HTR-8/SVneo (cell line): ENCODE measurements around the gene NBEA.
"Not testable (repeated sequence)": the region's sequence is repeated elsewhere in the genome, so short reads cannot be mapped to it uniquely, and the experiment has no call there.

ENCODE experiments used
- DNase-seq: peaks from one replicate; pipeline ENCODE4 v3.0.0; 2011; ENCODE audit warnings: low spot score, mixed read lengths; ENCODE audit not compliant: insufficient read length
- FAIRE-seq: peaks from 2 replicates; lab custom pipeline; 2011; peaks lifted over from hg19 to GRCh38; lab: Jason Lieb, UNC

The NBEA gene

GRCh38 chr13:35354285-35354684, 412.2 kb downstream of the NBEA start:
- DNase-seq, result no peak

GRCh38 chr13:35354882-35355281, 412.8 kb downstream of the NBEA start:
- no peak for FAIRE-seq
- no peak for DNase-seq

More at GRCh38 chr13:35354285-35354684, 412.2 kb downstream of the NBEA start:
- no peak for FAIRE-seq

GRCh38 chr13:35356572-35356971, 414.5 kb downstream of the NBEA start:
- DNase-seq (no peak), FAIRE-seq (no peak)

GRCh38 chr13:35365883-35366282, 423.8 kb downstream of the NBEA start:
- FAIRE-seq (no peak), DNase-seq (no peak)

GRCh38 chr13:35367586-35367985, 425.5 kb downstream of the NBEA start:
- no peak for FAIRE-seq
- no peak for DNase-seq

GRCh38 chr13:35378939-35379338, 436.9 kb downstream of the NBEA start:
- DNase-seq (no peak), FAIRE-seq (no peak)

- no peak for FAIRE-seq
- DNase-seq, result no peak
These were observed 437.6 kb downstream of the NBEA start for GRCh38 chr13:35379663-35380062.

- DNase-seq (no peak), FAIRE-seq (no peak)
These were observed 445.7 kb downstream of the NBEA start for GRCh38 chr13:35387682-35388250.

DNA sequence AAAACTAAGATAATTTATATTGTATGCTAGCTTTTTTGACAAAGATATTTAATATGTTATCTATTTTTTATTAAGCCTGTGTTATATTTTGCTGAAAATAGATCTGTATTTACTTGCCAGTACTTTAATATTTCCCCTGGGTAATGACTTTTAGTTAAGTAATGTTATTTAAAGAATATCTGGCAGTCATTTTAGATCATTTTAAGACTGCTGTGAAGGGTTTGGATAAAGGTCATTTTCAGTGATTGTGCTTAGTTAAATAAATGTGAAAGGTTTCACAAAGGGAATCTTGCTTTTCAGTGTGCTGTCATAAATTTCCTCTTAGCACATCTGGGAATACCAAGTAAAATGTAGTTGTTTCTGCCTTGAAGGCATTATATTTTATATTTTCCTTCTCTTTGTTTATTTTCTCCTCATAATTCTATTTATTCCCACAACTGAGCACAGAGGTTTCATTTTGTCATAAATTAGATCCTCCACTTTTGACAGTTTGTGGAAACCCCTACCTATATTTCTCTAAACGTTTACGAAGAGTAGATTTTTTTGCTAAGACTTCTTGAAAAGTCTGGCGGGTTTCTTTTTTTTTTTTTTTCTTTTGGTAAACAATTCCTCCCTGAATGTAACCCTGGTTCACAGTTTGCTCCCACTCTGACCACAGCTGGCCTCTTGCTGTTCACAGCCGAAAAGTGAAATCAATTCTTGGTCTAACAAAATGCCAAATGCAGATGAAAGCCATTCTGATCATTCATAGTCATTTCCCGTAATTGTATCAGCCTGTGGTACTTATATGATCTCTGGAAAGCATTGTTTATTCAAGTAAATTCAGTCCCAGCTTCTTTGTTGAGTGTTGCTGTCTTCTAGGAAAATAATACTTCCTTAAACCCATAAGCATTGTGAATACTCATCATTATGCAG, 446.6 kb downstream of the NBEA start:
- FAIRE-seq (no peak), DNase-seq (no peak)

- FAIRE-seq, result no peak
- no peak for DNase-seq
These were observed 447.5 kb downstream of the NBEA start for GRCh38 chr13:35389535-35389934.

GRCh38 chr13:35392768-35393167, 450.7 kb downstream of the NBEA start:
- FAIRE-seq, result no peak
- no peak for DNase-seq

DNA sequence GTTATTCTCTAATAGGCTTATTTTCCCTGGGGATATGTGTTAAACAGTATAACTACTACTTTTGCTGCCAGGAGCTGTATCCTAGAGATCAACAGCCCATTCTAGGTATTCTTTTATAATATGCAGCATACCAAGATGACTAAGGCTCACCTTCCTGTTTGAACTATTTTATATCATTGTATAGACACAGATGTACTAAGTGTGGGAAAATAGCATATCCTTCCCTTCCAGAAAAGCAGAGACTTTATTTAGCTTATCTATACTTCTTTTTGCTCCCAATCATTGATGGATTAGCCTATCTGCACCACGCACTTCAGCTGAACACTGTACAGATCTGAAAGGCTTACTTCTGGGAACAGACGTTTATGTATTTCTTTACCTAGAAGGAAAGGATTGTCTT, 451.8 kb downstream of the NBEA start:
- no peak for DNase-seq
- no peak for FAIRE-seq

- FAIRE-seq, DNase-seq: not testable (repeated sequence)
These were observed 466.2 kb downstream of the NBEA start for GRCh38 chr13:35408285-35408684.

- no peak for DNase-seq
- no peak for FAIRE-seq
These were observed 469.1 kb downstream of the NBEA start for GRCh38 chr13:35411059-35411744.

- no peak for FAIRE-seq
- no peak for DNase-seq
These were observed 506.4 kb downstream of the NBEA start for GRCh38 chr13:35448465-35448864.

DNA sequence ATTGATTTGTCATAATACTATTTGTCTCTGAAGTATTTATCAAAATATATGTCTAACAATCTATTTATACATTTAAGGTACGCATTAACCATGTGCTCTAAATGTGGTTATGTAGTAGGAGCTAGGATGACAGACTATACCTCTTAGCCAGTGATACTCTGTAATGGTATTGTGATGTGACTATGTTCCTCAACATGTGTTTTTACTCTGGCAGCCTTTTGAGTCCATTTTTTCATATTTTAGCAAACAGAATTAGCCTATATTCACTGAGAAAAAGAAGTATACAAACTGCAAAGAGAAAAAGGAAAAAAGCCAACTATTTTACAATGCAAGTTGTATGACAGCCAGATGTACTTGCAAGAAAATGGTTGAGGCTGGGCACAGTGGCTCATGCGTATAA, 507.8 kb downstream of the NBEA start:
- DNase-seq (no peak), FAIRE-seq (no peak)

DNA sequence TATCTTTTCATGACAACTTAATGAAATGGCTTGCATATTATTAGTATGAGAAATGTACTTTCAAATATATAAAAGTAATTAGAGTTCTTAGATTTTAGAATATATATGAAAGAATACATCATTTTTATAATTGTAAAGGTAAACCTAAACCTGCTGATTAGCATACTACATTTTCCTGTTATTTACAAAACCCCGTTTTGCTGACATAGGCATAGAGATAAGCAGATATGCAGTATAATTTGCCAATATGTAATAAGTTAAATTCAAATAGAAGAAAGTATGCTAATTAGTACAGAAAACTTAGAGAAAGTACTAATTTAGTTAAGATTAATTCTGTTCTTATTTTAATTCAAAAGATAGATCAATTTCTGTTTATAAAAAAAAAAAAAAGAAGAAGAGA, 513.0 kb downstream of the NBEA start:
- DNase-seq (no peak), FAIRE-seq (no peak)

GRCh38 chr13:35457258-35457657, 515.2 kb downstream of the NBEA start:
- FAIRE-seq (no peak), DNase-seq (no peak)

DNA sequence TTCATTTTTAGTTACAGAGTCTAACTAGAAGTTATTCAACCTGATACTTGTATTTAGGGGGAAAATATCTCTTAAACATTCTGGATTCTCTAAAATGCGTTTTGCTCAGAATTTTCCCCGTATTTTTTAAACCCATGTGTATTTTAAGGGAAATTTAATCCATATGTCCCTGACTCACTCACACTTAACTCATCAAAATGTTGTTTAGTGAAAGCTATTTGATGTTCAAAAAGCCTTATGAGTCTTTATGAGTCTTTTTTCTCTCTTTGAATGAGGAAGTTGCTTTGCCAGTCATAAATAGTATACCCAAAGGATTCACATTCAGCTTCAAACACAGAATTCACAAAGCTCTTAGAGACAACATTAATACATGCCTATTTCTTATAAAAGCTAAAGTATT, 518.0 kb downstream of the NBEA start:
- DNase-seq, result no peak
- no peak for FAIRE-seq

DNA sequence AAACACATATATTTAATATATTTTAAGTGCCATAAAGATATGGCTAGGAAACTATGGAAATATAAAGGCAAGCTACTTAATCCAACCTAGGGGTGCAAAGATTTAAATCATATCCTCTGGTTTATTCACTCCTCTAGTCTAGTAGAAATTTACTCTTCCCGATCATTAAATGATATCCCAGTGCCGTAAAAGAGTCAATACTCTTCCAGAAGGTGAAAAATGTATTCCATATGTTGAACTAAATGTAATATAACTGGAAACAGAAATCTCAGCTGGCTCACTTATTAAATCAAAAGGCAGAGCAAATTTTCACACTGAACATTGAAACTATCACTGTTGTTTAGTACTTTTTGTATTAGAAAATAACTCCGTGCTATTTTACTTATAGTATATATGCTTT, 523.3 kb downstream of the NBEA start:
- DNase-seq (no peak), FAIRE-seq (no peak)

DNA sequence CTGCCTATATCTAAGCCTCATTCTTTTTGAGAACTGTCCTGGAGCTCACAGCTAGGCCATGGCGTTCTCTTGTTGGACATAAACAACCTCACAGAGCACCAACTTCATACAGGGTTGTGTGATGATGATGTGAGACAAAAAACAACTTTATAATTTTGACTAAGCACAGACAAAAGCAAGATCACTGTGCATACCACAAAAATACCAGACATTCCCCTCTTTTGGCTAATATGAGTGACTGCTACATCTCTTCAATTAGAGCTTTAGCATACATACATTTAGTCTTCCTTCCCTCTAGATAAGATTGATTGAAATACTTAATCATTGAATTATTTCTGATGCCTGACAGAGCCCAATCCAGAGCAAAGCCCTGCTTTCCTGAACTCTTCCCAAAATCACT, 526.1 kb downstream of the NBEA start:
- FAIRE-seq (no peak), DNase-seq (no peak)
